GM23338 (cell line): ENCODE data around the gene RNF11.

Source experiments
- CREB1 ChIP-seq: fragments of 250-450 bp; sonication (Bioruptor Pico); IDR thresholded peaks from 2 replicates; pipeline ENCODE4 v1.5.0; 2020; ENCODE audit warnings: low read depth, mild to moderate bottlenecking, moderate library complexity
- EZH2 ChIP-seq: fragments of 200-600 bp; sonication (generic); IDR thresholded peaks from one replicate; pipeline ENCODE4 v1.8.0; 2017; ENCODE audit warnings: antibody characterized with exemption, mild to moderate bottlenecking, low read depth; ENCODE audit not compliant: unreplicated experiment
- EZH2phosphoT487 ChIP-seq: fragments of 200-600 bp; sonication (generic); IDR thresholded peaks from one replicate; pipeline ENCODE4 v1.8.1; 2018; ENCODE audit warnings: antibody characterized with exemption; ENCODE audit not compliant: unreplicated experiment
- JUNB ChIP-seq: IDR thresholded peaks from one replicate; pipeline ENCODE4 v1.6.1; 2016; ENCODE audit warnings: antibody characterized with exemption; ENCODE audit not compliant: unreplicated experiment
- NANOG ChIP-seq: IDR thresholded peaks from 2 replicates; pipeline ENCODE4 v1.6.1; 2016; ENCODE audit warnings: antibody characterized with exemption, borderline replicate concordance
- POLR2AphosphoS5 ChIP-seq: IDR thresholded peaks from 2 replicates; pipeline ENCODE4 v1.6.1; 2016; ENCODE audit warnings: antibody characterized with exemption, low read depth
- STAT1 ChIP-seq: IDR thresholded peaks from one replicate; pipeline ENCODE4 v1.6.1; 2016; ENCODE audit warnings: antibody characterized with exemption; ENCODE audit not compliant: unreplicated experiment
- ZNF114 ChIP-seq: fragments of 250-450 bp; sonication (Bioruptor Pico); IDR thresholded peaks from 2 replicates; pipeline ENCODE4 v1.5.0; 2020; ENCODE audit warnings: mild to moderate bottlenecking, moderate library complexity
- ZNF331 ChIP-seq: fragments of 250-450 bp; sonication (Bioruptor Pico); IDR thresholded peaks from 2 replicates; pipeline ENCODE4 v1.5.0; 2020; ENCODE audit warnings: low read depth, mild to moderate bottlenecking, moderate library complexity
- TF ChIP-seq, protein P1 (sequence below), 2 experiments: fragments of 200-600 bp in 1 of 2; sonication (generic) in 1 of 2; conservative IDR thresholded peaks; 2 replicates each; pipeline versions ENCODE4 v1.5.1 to v1.6.1; 2016 to 2017; ENCODE audit warnings: antibody characterized with exemption in 2 of 2, low read depth in 2 of 2, mild to moderate bottlenecking in 2 of 2, moderate library complexity in 1 of 2
- TF ChIP-seq, protein P2 (sequence below): IDR thresholded peaks from one replicate; pipeline ENCODE4 v1.6.1; 2018; ENCODE audit warnings: antibody characterized with exemption; ENCODE audit not compliant: unreplicated experiment
- TF ChIP-seq, protein P3 (sequence below): fragments of 250-450 bp; sonication (Bioruptor Pico); IDR thresholded peaks from 2 replicates; pipeline ENCODE4 v1.5.0; 2020; ENCODE audit warnings: mild to moderate bottlenecking, moderate library complexity
- TF ChIP-seq, protein P4 (sequence below): IDR thresholded peaks from 2 replicates; pipeline ENCODE4 v1.6.1; 2016; ENCODE audit warnings: antibody characterized with exemption

DNA sequence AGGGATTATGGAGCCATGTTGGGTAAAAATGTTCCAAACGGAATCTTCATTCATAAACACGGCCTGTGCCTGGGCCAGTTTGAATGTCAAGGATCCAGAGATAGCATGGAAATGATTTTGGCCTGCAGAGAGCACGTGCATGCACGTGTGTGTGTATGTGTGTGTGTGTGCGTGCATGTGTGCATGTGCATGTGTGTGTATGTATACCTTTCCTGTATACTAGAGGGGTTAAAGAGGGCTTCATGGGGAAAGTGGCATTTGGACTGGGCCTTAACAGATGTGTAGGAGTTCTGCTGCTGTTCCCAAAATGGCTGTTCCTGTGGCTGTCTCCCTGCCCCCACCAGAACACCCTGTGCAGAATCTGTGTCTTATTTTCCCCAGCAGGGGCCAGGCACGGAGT lies 72.6 kb downstream of the RNF11 start:
- TF ChIP-seq, protein P1, sequence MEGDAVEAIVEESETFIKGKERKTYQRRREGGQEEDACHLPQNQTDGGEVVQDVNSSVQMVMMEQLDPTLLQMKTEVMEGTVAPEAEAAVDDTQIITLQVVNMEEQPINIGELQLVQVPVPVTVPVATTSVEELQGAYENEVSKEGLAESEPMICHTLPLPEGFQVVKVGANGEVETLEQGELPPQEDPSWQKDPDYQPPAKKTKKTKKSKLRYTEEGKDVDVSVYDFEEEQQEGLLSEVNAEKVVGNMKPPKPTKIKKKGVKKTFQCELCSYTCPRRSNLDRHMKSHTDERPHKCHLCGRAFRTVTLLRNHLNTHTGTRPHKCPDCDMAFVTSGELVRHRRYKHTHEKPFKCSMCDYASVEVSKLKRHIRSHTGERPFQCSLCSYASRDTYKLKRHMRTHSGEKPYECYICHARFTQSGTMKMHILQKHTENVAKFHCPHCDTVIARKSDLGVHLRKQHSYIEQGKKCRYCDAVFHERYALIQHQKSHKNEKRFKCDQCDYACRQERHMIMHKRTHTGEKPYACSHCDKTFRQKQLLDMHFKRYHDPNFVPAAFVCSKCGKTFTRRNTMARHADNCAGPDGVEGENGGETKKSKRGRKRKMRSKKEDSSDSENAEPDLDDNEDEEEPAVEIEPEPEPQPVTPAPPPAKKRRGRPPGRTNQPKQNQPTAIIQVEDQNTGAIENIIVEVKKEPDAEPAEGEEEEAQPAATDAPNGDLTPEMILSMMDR (conservative IDR thresholded peaks at IDR 0.05; ENCODE audit: low read depth in 2 of 2): no peak
- no peak for TF ChIP-seq EZH2
- no peak for TF ChIP-seq POLR2AphosphoS5
- no peak for TF ChIP-seq EZH2phosphoT487
- TF ChIP-seq STAT1: no peak
- TF ChIP-seq, protein P2, sequence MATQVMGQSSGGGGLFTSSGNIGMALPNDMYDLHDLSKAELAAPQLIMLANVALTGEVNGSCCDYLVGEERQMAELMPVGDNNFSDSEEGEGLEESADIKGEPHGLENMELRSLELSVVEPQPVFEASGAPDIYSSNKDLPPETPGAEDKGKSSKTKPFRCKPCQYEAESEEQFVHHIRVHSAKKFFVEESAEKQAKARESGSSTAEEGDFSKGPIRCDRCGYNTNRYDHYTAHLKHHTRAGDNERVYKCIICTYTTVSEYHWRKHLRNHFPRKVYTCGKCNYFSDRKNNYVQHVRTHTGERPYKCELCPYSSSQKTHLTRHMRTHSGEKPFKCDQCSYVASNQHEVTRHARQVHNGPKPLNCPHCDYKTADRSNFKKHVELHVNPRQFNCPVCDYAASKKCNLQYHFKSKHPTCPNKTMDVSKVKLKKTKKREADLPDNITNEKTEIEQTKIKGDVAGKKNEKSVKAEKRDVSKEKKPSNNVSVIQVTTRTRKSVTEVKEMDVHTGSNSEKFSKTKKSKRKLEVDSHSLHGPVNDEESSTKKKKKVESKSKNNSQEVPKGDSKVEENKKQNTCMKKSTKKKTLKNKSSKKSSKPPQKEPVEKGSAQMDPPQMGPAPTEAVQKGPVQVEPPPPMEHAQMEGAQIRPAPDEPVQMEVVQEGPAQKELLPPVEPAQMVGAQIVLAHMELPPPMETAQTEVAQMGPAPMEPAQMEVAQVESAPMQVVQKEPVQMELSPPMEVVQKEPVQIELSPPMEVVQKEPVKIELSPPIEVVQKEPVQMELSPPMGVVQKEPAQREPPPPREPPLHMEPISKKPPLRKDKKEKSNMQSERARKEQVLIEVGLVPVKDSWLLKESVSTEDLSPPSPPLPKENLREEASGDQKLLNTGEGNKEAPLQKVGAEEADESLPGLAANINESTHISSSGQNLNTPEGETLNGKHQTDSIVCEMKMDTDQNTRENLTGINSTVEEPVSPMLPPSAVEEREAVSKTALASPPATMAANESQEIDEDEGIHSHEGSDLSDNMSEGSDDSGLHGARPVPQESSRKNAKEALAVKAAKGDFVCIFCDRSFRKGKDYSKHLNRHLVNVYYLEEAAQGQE: no peak
- TF ChIP-seq CREB1: no peak
- no peak for TF ChIP-seq NANOG
- no peak for TF ChIP-seq ZNF114 (CRISPR knock-in tag)
- TF ChIP-seq JUNB: no peak
- no peak for TF ChIP-seq ZNF331 (CRISPR knock-in tag)
- TF ChIP-seq, protein P3, sequence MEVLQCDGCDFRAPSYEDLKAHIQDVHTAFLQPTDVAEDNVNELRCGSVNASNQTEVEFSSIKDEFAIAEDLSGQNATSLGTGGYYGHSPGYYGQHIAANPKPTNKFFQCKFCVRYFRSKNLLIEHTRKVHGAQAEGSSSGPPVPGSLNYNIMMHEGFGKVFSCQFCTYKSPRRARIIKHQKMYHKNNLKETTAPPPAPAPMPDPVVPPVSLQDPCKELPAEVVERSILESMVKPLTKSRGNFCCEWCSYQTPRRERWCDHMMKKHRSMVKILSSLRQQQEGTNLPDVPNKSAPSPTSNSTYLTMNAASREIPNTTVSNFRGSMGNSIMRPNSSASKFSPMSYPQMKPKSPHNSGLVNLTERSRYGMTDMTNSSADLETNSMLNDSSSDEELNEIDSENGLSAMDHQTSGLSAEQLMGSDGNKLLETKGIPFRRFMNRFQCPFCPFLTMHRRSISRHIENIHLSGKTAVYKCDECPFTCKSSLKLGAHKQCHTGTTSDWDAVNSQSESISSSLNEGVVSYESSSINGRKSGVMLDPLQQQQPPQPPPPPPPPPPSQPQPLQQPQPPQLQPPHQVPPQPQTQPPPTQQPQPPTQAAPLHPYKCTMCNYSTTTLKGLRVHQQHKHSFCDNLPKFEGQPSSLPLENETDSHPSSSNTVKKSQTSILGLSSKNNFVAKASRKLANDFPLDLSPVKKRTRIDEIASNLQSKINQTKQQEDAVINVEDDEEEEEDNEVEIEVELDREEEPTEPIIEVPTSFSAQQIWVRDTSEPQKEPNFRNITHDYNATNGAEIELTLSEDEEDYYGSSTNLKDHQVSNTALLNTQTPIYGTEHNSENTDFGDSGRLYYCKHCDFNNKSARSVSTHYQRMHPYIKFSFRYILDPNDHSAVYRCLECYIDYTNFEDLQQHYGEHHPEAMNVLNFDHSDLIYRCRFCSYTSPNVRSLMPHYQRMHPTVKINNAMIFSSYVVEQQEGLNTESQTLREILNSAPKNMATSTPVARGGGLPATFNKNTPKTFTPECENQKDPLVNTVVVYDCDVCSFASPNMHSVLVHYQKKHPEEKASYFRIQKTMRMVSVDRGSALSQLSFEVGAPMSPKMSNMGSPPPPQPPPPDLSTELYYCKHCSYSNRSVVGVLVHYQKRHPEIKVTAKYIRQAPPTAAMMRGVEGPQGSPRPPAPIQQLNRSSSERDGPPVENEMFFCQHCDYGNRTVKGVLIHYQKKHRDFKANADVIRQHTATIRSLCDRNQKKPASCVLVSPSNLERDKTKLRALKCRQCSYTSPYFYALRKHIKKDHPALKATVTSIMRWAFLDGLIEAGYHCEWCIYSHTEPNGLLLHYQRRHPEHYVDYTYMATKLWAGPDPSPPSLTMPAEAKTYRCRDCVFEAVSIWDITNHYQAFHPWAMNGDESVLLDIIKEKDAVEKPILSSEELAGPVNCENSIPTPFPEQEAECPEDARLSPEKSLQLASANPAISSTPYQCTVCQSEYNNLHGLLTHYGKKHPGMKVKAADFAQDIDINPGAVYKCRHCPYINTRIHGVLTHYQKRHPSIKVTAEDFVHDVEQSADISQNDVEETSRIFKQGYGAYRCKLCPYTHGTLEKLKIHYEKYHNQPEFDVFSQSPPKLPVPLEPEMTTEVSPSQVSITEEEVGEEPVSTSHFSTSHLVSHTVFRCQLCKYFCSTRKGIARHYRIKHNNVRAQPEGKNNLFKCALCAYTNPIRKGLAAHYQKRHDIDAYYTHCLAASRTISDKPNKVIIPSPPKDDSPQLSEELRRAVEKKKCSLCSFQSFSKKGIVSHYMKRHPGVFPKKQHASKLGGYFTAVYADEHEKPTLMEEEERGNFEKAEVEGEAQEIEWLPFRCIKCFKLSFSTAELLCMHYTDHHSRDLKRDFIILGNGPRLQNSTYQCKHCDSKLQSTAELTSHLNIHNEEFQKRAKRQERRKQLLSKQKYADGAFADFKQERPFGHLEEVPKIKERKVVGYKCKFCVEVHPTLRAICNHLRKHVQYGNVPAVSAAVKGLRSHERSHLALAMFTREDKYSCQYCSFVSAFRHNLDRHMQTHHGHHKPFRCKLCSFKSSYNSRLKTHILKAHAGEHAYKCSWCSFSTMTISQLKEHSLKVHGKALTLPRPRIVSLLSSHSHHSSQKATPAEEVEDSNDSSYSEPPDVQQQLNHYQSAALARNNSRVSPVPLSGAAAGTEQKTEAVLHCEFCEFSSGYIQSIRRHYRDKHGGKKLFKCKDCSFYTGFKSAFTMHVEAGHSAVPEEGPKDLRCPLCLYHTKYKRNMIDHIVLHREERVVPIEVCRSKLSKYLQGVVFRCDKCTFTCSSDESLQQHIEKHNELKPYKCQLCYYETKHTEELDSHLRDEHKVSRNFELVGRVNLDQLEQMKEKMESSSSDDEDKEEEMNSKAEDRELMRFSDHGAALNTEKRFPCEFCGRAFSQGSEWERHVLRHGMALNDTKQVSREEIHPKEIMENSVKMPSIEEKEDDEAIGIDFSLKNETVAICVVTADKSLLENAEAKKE: no peak
- TF ChIP-seq, protein P4, sequence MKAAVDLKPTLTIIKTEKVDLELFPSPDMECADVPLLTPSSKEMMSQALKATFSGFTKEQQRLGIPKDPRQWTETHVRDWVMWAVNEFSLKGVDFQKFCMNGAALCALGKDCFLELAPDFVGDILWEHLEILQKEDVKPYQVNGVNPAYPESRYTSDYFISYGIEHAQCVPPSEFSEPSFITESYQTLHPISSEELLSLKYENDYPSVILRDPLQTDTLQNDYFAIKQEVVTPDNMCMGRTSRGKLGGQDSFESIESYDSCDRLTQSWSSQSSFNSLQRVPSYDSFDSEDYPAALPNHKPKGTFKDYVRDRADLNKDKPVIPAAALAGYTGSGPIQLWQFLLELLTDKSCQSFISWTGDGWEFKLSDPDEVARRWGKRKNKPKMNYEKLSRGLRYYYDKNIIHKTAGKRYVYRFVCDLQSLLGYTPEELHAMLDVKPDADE: no peak
